ENCODE data around the gene PDE8A.
"Not testable (repeated sequence)": the region's sequence is repeated elsewhere in the genome, so short reads cannot be mapped to it uniquely, and the experiment has no call there.

PDE8A gene

DNA sequence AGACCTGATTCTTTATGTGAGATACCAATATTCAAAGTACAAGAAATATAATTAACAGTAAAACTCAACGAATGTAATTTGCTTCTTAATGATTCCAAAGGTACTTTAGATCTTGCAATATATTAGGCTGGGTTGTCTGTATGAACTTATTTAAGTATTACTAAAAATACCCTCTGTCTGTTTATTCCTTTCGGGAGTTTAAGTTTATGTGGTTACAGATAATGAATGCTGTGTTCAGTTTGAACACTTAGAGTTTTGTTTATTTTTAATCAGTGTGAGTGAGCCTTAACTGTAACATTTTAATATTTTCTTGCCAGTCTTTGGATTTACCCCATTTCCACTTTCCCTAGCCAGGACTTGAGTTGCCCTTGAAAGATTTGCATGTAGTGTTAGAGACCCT, 3.5 kb downstream of the PDE8A start:
- no peak for DNase-seq (ENCODE audit: extremely low spot score, insufficient read length, low read depth)
- no peak for FAIRE-seq

DNA sequence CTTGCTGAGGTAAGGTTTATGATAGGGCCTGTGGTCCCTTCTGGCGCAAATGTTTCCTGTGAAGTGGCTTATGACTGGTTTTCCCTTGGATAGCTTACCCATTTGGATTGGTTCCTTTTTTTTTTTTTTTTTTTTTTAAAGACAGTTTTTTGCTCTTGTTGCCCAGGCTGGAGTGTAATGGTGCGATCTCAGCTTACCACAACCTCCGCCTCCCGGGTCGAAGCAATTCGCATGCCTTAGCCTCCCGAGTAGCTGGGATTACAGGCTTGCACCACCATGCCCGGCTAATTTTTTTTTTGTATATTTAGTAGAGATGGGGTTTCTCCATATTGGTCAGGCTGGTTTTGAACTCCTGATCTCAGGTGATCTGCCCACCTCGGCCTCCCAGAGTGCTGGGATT, 5.7 kb downstream of the PDE8A start:
- DNase-seq (ENCODE audit: extremely low spot score, insufficient read length, low read depth); FAIRE-seq: not testable (repeated sequence)

DNA sequence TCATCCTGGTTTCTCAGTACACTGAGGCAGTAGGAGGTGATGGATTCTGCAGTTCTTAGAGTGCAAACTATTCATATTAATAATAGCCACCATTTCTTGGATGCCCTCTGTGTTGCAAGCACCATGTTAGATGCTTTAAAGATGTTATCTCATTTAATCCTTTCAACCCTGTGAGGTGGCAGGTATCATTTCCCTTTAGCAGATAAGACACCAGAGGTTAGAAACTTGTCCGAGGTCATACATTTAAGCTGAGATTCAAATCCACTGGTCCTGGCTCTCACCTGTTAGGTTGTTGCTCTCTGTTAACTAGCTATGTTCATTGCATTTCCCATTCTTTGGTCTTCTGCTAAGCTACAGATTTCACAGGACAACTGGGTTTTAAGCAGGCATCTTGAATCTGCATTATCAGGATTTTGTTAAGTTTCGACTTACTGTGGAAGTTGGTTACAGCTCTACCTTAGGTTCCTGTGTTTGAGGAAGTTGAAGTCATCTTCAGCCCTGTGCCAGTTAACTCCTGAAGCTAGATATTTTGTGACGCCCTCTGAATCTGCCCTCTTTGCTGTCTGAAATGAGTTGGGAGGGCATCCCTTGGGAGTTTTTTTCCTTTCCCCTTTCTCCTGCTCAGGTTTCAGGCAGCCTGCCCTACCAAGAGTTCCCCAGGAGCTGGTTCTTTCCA, 6.4 kb downstream of the PDE8A start:
- DNase-seq (ENCODE audit: extremely low spot score, insufficient read length, low read depth) (no peak), FAIRE-seq (peak; percentile 77)

DNA sequence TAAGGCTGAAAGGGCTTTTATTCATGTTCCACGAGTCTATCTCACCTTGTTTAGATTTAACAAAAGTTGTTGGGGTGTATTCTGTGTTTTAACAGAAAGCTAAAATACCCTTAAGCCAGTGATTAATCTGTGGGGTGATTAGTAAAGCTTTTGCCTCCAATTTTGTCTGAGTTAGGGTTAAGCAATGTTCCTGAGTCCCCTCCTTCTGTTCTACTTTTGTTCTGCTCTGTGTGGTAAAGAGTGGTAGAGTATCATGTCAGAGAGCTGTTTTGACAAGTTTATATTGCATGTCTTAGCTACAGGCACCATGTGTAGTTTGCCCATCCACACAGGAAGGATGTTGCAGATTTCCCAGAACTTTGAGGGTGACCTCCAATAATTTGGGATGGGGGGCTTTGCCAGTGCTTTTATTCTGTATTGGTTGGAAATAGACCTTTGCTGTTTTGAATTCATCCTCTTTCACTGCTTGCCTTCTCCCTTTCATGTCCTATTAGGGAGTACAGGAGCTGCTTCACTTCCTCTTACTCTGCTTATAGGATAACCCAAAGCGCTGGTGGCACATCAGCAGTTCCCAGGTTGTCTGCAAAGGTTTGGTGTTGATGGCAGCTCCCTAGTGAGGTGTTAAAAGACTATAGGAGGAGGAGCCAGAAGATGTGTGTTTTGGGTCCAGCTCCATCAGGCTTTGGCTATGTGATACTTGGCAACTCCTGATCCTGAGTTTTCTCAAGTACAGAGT, 7.4 kb downstream of the PDE8A start:
- DNase-seq (ENCODE audit: extremely low spot score, insufficient read length, low read depth) (no peak), FAIRE-seq (no peak)

DNA sequence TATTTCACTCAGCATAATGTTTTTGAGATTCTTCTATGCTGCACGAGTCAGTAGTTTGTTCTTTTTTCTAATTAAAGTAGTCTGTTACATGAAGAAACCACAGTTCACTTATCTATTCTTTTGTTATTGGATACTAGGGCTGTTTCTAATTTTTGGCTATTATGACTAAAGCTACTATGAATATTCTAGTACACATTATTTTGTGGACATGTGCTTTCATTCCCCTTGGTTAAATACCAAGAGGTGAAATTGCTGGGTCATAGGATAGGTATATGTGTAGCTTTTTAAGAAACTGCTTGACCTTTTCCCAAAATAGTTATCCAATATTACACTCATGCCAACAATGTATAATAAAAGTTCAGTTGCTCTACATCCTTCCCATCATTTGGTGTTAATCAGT, 8.9 kb downstream of the PDE8A start:
- FAIRE-seq, result no peak
- DNase-seq (ENCODE audit: extremely low spot score, insufficient read length, low read depth), result no peak

DNA sequence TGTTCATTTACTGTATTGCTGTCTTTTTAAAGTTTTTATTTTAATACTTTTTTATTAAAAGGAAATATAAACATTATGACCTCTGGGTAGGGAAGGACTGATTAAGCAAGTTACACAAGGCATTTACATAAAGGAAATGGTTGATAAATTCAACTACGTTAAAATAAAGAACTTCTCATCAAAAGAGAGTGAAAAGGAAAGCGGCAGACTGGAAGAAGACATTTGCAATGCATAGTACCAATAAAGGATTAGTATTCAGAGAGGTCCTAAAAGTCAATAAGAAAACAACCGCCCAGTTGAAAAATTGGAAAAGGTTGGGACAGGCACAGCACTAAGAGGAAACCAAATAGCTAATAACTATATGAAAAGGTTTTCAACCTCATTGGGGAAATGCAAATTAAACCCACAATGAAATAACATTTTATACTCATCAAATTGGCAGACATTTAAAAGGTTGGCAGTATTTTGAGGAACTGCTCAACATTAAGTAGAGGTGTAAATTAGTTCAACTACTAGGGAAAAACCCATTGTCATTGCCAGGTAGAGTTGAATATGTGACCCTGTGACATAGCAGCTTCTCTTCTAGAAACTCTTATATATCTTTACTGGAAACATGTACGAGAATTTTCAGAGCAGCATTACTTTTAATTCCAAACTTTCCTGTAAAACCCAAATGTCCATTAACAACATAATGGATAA, 9.5 kb downstream of the PDE8A start:
- FAIRE-seq (no peak), DNase-seq (ENCODE audit: extremely low spot score, insufficient read length, low read depth) (no peak)

DNA sequence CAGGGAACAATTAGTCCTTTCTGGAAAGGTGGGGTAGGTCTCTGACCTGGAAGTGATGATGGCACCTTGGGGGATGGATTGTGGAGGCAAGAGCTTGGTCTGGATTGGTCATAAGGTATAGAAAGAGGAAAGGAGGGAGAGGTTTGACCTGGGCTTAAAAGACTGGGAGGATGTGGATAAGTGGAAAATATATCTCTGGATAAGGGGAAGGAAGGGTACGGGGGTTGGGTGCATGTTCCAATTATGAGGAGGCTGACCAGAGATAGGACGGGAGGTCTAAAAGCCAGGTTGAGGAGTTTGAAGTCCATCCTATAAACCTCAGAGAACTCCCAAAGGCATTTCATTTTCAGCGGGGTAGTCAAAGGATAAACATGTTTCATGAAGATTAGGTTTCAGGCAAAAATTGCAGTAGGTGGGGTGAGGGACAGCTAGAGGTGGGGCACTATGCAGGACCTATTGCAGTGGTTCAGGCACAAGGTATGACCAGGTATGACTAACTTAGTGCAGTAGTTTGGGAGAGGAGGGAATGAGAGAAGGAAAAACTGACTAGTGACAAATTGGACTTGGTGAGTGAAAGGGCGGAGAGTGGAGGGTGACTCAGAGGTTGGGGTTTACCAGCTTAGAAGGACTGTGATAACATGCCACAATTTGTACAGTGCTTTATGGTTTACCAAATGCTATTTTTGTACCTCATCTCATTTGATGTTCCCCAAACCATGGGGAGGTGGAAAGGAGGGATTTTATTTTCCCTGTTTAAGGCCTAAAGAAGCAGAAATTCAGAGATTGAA, 10.7 kb downstream of the PDE8A start:
- no peak for FAIRE-seq
- DNase-seq (ENCODE audit: extremely low spot score, insufficient read length, low read depth), result no peak

DNA sequence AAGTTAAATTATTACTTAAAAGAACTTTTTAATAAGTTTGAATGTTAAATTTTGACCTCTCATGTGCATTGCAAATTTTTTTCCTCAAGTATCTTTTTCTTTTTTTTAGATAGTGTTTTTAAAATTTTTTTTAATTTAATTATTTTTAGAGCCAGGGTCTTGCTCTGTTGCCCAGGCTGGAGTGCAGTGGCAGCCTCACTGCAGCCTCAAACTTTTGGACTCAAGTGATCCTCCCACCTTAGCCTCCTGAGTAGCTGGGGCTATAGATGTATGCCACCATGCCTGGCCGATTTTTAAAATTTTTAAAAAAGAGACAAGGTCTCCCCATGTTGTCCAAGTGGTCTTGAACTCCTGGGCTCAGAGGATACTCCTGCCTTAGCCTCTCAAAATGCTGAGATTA, 14.4 kb downstream of the PDE8A start:
- DNase-seq (ENCODE audit: extremely low spot score, insufficient read length, low read depth) (no peak), FAIRE-seq (no peak)

DNA sequence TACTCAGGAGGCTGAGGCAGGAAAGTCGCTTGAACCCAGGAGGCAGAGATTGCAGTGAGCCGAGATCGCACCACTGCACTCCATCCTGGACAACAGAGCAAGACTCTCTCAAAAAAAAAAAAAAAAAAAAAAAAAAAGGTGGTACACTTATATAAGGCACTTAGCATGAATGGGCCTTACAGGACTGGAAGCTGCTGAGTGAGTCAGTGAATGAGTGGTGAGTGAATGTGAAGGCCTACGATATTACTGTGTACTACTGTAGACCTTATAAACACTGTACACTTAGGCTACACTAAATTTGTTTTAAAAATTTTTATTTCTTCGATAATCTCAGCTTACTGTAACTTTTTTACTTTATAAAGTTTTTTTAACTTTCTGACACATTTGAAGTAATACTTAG, 15.1 kb downstream of the PDE8A start:
- DNase-seq (ENCODE audit: extremely low spot score, insufficient read length, low read depth); FAIRE-seq: not testable (repeated sequence)

DNA sequence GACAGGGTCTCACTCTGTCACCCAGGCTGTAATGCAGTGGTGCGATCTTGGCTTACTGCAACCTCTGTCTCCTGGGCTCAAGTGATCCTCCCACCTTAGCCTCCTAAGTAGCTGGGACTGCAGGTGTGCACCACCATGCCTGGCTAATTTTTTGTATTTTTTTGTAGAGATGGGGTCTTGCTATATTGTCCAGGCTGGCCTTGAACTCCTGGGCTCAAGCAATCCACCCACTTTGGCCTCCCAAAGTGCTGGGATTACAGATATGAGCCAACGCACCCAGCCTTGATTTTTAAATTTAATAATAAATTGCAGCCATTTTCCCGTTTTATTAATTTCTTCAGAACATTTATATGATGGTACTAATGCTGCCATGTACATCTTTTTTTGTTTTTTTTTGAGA, 15.6 kb downstream of the PDE8A start:
- not testable (repeated sequence) for FAIRE-seq; DNase-seq (ENCODE audit: extremely low spot score, insufficient read length, low read depth)

DNA sequence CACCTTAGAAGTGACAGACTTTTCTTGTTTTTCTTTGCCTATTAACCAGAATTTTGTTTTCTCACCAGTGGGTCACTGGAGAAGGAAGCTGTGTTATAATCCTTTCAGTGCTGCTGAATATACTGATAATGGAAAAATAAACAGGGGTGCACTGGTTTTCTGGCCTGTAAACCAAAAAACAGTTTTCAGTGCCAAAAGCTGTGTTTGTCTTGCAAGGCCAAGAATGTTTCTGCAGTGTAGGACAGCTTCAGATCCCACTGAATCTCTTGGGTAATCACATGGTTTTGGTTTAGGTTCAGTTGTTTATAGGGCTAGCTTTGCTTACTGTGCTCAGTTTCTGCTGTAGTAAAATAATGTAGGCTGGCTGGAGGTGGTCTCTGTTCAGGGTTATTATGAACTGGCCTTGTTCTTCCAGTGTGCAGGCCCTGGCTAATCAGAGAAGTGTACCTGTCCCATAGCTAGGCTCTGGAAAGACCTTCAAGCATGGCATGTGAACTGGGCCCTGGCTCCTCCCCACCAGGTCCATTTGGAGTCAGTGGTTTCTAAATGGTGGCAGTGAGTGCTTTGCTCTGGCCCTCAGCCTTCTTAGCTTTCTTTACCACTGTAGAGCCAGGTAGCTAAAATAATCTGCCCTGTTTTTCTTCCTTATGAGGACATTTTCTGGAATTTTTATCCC, 18.7 kb downstream of the PDE8A start:
- FAIRE-seq (no peak), DNase-seq (ENCODE audit: extremely low spot score, insufficient read length, low read depth) (no peak)

DNA sequence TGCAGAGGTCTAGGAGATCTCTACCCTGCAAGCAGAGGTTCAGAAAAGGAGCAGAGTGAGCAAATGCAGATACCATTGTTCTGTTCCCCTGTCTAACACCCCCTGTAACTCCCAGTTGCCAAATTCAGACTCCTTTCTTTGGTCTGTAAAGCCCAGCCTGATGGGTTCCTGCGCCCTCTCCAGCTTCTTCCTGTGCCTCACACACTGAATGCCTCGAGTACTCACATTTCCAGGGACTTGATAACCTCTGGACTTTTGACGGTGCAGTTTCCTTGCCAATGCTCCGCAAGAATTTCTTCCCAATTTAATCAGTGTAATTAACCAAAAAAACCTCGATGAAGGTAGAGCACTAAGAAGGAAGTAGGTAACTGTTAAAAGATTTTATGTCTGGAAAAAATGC, 19.3 kb downstream of the PDE8A start:
- FAIRE-seq (no peak), DNase-seq (ENCODE audit: extremely low spot score, insufficient read length, low read depth) (no peak)

DNA sequence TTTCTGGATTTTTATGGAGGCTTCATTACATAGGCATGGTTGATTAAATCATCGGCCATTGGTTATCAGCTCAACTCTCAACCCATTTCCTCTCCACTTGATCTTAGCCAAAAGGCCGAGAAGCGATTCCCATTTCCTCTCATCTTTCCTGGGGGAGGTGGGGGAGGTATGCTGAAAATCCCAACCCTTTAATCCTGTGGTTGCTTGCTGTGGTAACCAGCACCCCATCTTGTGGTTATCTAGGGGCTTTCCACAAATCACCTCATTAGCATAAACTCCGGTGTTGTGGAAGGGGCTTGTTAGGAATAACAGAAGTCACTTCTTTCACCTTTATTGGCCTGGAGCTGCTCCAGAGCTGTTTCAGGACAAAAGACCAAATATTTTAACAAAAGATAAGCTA, 20.9 kb downstream of the PDE8A start:
- no peak for FAIRE-seq
- DNase-seq (ENCODE audit: extremely low spot score, insufficient read length, low read depth), result no peak

DNA sequence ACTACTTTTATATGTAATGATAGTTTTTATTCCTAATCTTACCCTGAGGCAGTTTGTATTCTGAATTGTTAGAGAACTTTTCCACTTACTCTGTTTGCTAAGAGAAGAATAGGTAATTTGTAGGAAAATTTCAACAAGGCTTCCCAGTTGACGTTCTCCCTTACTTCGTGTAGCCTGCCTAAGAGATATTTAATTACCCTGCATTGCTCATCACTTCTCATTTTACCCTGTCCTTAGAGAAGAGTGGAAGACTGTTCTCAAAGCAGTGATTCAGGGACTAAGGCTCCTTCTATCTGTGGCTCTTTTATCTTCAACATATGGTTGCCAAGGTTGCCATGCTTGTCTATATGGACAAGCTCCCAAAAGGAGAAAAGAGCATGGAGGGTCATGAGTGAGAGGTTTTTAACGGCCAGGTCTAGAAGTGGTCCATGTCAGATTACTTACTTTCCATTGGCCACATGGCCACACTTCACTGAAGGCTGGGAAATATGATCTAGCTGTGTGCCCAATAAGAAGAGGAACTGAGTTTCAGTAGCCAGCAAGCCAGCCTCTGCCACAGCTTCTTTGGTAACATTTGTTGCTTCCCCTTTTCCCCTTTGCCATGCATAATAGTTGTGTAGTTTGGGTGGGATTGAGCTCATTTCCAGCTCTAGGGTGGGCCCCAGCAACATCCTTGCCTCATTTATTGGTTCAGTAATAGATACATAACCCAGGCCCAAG, 22.1 kb downstream of the PDE8A start:
- FAIRE-seq, result no peak

DNA sequence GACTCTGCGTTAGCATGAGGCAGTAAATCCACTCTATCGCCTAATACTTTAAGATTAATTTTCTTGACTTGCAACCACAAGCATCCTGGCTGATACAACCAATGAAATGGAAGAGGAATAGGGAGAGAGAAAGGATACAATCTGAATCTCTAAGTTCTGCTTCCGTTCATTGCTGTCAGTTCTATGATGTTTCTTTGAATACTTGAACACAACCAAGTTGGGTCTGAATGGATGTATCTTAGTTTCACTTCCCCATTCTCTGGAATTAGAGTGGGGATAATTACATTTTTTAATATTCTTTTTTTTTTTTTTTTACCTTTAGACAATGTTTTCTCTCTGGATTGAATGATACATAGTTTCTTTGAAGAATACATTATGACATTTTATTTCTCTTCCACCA, 22.9 kb downstream of the PDE8A start:
- no peak for DNase-seq (ENCODE audit: extremely low spot score, insufficient read length, low read depth)
- no peak for FAIRE-seq

More for the DNA sequence above, 22.1 kb downstream of the PDE8A start:
- DNase-seq (ENCODE audit: extremely low spot score, insufficient read length, low read depth), result no peak

DNA sequence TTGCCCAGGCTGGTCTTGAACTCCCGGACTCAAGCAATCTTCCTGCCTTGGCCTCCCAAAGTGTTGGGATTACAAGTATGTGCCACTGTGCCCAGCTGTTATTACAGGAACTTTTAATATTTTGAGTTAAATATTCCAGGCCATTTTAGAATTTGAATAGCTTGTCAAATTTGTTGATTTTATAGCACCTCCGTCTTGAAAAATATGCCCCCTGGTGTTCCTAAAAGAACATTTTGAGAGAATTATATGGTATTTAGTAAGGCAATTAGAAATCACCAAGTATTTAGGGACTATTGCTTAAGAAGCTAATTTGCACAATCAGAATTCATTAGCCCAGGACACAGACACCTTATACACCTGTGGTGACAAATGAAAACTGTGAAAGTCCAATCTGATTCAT, 23.7 kb downstream of the PDE8A start:
- DNase-seq (ENCODE audit: extremely low spot score, insufficient read length, low read depth), result no peak
- no peak for FAIRE-seq

DNA sequence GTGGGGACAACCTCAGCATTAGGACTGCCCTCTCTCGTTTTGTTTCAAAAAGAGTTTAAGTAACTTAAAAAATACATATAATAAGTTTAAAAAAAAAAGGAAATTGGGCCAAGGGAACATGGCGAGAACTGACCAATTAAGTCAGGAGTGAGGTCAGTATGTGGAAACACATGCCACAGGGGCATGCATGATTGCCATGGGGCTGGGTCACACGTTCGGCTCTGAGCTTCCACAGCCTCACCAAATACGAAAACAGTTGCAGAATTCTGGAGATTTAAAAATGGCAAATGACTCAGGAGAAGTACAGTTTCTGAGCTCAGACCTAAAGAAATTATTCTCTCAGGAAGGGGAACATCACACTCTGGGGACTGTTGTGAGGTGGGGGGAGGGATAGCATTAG, 24.1 kb downstream of the PDE8A start:
- DNase-seq (ENCODE audit: extremely low spot score, insufficient read length, low read depth), result no peak
- no peak for FAIRE-seq

DNA sequence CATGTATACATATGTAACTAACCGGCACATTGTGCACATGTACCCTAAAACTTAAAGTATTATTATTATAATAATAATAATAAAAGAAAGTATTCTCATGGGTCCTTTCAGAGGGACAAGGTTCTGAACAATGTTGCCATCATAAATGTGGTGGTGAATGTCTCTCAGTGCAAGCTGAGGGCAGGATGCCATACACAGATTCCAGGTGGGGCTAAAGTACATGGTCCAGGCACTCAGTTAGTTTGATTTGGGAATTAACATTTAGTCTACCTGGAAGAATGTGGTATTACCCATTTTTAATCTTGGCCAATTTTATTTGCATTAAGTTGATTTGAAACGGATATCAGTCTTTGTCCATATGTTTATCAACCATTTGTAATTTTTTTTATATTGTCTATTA, 24.5 kb downstream of the PDE8A start:
- FAIRE-seq (no peak), DNase-seq (ENCODE audit: extremely low spot score, insufficient read length, low read depth) (no peak)

DNA sequence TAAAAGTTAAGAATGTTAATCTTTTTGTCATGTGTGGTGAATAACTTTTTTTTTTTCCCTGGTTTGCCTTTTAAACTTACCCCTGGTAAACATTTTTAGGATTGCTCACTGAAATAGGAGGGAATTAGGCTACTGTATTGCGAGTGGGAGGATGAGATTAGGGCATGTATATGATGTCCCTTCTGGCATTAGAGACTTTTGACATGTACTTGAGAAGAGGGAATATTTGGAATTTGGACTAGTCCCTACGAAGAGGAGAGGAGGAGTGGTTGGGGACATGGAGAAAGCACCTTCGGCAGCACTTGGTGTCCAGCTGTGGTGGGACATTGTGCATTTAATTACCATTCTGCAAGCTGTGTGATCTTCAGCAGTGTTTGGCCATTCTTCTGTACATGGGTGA, 25.0 kb downstream of the PDE8A start:
- FAIRE-seq, result no peak

More for the DNA sequence above, 25.0 kb downstream of the PDE8A start:
- DNase-seq (ENCODE audit: extremely low spot score, insufficient read length, low read depth), result no peak

Measured in GM18507 (cell line).